ENCODE results near the gene KCNE5.
"Not testable (repeated sequence)": the region's sequence is repeated elsewhere in the genome, so short reads cannot be mapped to it uniquely, and the experiment has no call there.

DNA sequence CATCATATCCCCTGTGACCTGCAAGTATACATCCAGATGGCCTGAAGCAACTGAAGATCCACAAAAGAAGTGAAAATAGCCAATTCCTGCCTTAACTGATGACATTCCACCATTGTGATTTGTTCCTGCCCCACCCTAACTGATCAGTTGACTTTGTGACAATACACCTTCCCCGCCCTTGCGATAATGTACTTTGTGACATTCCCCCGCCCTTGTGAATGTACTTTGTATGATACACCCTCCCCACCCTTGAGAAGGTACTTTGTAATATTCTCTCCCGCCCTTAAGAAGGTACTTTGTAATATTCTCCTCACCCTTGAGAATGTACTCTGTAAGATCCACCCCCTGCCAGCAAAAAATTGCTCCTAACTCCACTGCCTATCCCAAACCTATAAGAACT, 48.9 kb downstream of the KCNE5 start:
- TF ChIP-seq, protein P1, sequence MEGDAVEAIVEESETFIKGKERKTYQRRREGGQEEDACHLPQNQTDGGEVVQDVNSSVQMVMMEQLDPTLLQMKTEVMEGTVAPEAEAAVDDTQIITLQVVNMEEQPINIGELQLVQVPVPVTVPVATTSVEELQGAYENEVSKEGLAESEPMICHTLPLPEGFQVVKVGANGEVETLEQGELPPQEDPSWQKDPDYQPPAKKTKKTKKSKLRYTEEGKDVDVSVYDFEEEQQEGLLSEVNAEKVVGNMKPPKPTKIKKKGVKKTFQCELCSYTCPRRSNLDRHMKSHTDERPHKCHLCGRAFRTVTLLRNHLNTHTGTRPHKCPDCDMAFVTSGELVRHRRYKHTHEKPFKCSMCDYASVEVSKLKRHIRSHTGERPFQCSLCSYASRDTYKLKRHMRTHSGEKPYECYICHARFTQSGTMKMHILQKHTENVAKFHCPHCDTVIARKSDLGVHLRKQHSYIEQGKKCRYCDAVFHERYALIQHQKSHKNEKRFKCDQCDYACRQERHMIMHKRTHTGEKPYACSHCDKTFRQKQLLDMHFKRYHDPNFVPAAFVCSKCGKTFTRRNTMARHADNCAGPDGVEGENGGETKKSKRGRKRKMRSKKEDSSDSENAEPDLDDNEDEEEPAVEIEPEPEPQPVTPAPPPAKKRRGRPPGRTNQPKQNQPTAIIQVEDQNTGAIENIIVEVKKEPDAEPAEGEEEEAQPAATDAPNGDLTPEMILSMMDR (IDR thresholded peaks at IDR 0.05; ENCODE audit: poor library complexity, severe bottlenecking), result not testable (repeated sequence)
- not testable (repeated sequence) for TF ChIP-seq EP300 (conservative IDR thresholded peaks at IDR 0.05; ENCODE audit: poor library complexity, severe bottlenecking); TAF1 (IDR thresholded peaks at IDR 0.05; ENCODE audit: low read depth); POLR2AphosphoS5 (IDR thresholded peaks at IDR 0.05)

All from neural cell (in vitro differentiated cells).